HepG2 (cell line): ENCODE data around the gene FRMD5. TPM values are rescaled to one million over a fixed set of nuclear protein-coding genes. Genes with fewer than 3 reads are reported as not detected.

ENCODE experiments used
- ATAC-seq: fragments of 200-7000 bp; cut with Tn5 transposase; 3 replicates; pipeline ENCODE4 v1.9.1; 2020; ENCODE audit warnings: mild to moderate bottlenecking, moderate library complexity
- BruUV-seq: library from RNA; stranded (reverse); fragments of 400-500 nt; replicated peaks from 2 replicates; lab custom pipeline; 2021; lab: Mats Ljungman, UMichigan
- CTCF ChIA-PET: fragments of 300-600 bp; formaldehyde crosslinking; extraction: SDS; loops from one replicate; lab custom pipeline; 2021; ENCODE audit warnings: low total read pairs, inconsistent platforms, low intra/inter-chr PET ratio; lab: Yijun Ruan, JAX
- POLR2A ChIA-PET: fragments of 350-600 bp; sonication (Branson Sonifier 250); formaldehyde crosslinking; loops from one replicate; lab custom pipeline; 2020; ENCODE audit warnings: antibody characterized with exemption, inconsistent platforms; lab: Yijun Ruan, JAX
- DNase-seq: peaks from one replicate; pipeline ENCODE4 v3.0.0-alpha.2; 2015; ENCODE audit warnings: low spot score
- FAIRE-seq: peaks from 3 replicates; lab custom pipeline; 2011; peaks lifted over from hg19 to GRCh38; lab: Jason Lieb, UNC
- H2AFZ ChIP-seq: one replicate; pipeline ENCODE4 v1.6.1; 2011; ENCODE audit warnings: low read length, inconsistent platforms
- H3K27ac ChIP-seq: fragments of 300-600 bp; 3 replicates; pipeline ENCODE4 v1.8.0; 2011; ENCODE audit warnings: mixed run types, mild to moderate bottlenecking, mixed read lengths, low read length, inconsistent platforms; ENCODE audit not compliant: insufficient read depth; ENCODE audit errors: extremely low read length
- H3K27me3 ChIP-seq, 2 experiments: fragments of 200-600 bp in 1 of 2; 2 replicates in 1 of 2; 3 replicates in 1 of 2; pipeline versions ENCODE4 v1.6.0 to v1.8.0; 2011; ENCODE audit warnings: low read length in 2 of 2, mild to moderate bottlenecking in 2 of 2, moderate library complexity in 2 of 2, inconsistent platforms in 1 of 2; ENCODE audit not compliant: insufficient read depth in 2 of 2, control insufficient read depth in 1 of 2
- H3K36me3 ChIP-seq, 2 experiments: fragments of 200-600 bp in 1 of 2; replicated peaks in 1 of 2; 2 replicates in 1 of 2; 3 replicates in 1 of 2; pipeline versions ENCODE4 v1.5.1 to v1.8.0; 2011; ENCODE audit warnings: low read length in 2 of 2, inconsistent platforms in 1 of 2; ENCODE audit not compliant: insufficient read depth in 2 of 2, control insufficient read depth in 1 of 2
- H3K4me1 ChIP-seq: 2 replicates; pipeline ENCODE4 v1.5.1; 2012; ENCODE audit warnings: low read length, inconsistent platforms; ENCODE audit not compliant: insufficient read depth
- H3K4me2 ChIP-seq: 2 replicates; pipeline ENCODE4 v1.6.0; 2011; ENCODE audit warnings: low read depth, low read length, inconsistent platforms
- H3K4me3 ChIP-seq, 3 experiments: fragments of 200-600 bp in 1 of 3; sonication (generic), shearing (Covaris generic) in 1 of 3; replicated peaks in 1 of 3; 2 replicates each; pipeline ENCODE4 v1.5.1; 2011 to 2016; ENCODE audit warnings: low read length in 3 of 3, inconsistent platforms in 2 of 3, low read depth in 2 of 3, mild to moderate bottlenecking in 2 of 3, control low read depth in 1 of 3, mixed read lengths in 1 of 3; ENCODE audit not compliant: insufficient read depth in 1 of 3
- H3K79me2 ChIP-seq: one replicate; pipeline ENCODE4 v1.6.1; 2011; ENCODE audit warnings: low read length, inconsistent platforms; ENCODE audit not compliant: insufficient read depth
- H3K9ac ChIP-seq: 2 replicates; pipeline ENCODE4 v1.6.0; 2011; ENCODE audit warnings: mild to moderate bottlenecking, low read depth, low read length, inconsistent platforms; ENCODE audit not compliant: insufficient read depth
- H3K9me3 ChIP-seq: 2 replicates; pipeline ENCODE4 v1.5.1; 2012; ENCODE audit warnings: mild to moderate bottlenecking, low read length
- H4K20me1 ChIP-seq: 2 replicates; pipeline ENCODE4 v1.6.0; 2011; ENCODE audit warnings: inconsistent platforms, mild to moderate bottlenecking, low read length, moderate library complexity; ENCODE audit not compliant: insufficient read depth
- CAMTA2 ChIP-seq: sonication (generic); formaldehyde crosslinking; IDR thresholded peaks from 2 replicates; pipeline ENCODE4 v1.4.0; 2020; ENCODE audit warnings: mild to moderate bottlenecking, missing genetic modification reagents, borderline replicate concordance
- MTERF4 ChIP-seq: sonication (generic); formaldehyde crosslinking; IDR thresholded peaks from 2 replicates; pipeline ENCODE4 v1.8.0; 2023; ENCODE audit warnings: mild to moderate bottlenecking, missing genetic modification reagents
- PRPF4 ChIP-seq: fragments of 200-400 bp; formaldehyde crosslinking; IDR thresholded peaks from 2 replicates; pipeline ENCODE4 v1.6.1; 2016; ENCODE audit warnings: low read length, low read depth; ENCODE audit not compliant: poor library complexity, severe bottlenecking
- SIN3A ChIP-seq: IDR thresholded peaks from 2 replicates; pipeline ENCODE4 v1.6.1; 2011; ENCODE audit warnings: low read depth, mild to moderate bottlenecking, control low read depth, low read length, borderline replicate concordance
- SRSF4 ChIP-seq: fragments of 200-400 bp; formaldehyde crosslinking; IDR thresholded peaks from one replicate; pipeline ENCODE4 v1.6.1; 2018; ENCODE audit warnings: mild to moderate bottlenecking, low read depth, low read length, moderate library complexity; ENCODE audit not compliant: poor library complexity, severe bottlenecking
- WGBS: methylation state at CpG from one replicate; pipeline ENCODE4 v1.1.6; 2017; ENCODE audit warnings: low lambda C conversion rate; 5-methylcytosine and 5-hydroxymethylcytosine counted together
- in situ Hi-C: cut with HindIII; loops from 2 replicates; pipeline ENCODE4 v1.10.0; 2017; ENCODE audit warnings: low pct_unique_long_range_greater_than_20kb; ENCODE audit not compliant: extremely low pct_ligation_motif_present
- intact Hi-C: fragments of 100-400 bp; cut with micrococcal nuclease; formaldehyde crosslinking; loops from one replicate; pipeline ENCODE4 v1.10.0; 2022; ENCODE audit not compliant: unreplicated experiment
- polyA plus RNA-seq, 8 experiments: library from polyadenylated mRNA; depleted of rRNA in 3 of 8; stranded (reverse) in 7 of 8; unstranded in 1 of 8; fragments of >200 nt; fragmentation: Illumina TruSeq in 4 of 8; extraction: Trizol in 4 of 8; gene quantifications; 2 replicates each; pipeline versions ENCODE4 v1.2.1 to v1.2.3, GENCODE V29; 2011 to 2016; ENCODE audit warnings: low read depth in 4 of 8, missing spikeins in 1 of 8, mixed read lengths in 1 of 8; ENCODE audit not compliant: insufficient read depth in 1 of 8
- total RNA-seq, 5 experiments: library from RNA; depleted of rRNA; stranded (reverse); fragments of >200 nt; fragmentation: Illumina TruSeq; extraction: Trizol; gene quantifications; 2 replicates each; pipeline ENCODE4 v1.2.3, GENCODE V29; 2016; ENCODE audit warnings: low read depth in 1 of 5
- TF ChIP-seq, protein P1 (sequence below): IDR thresholded peaks from 2 replicates; pipeline ENCODE4 v1.6.1; 2016; ENCODE audit warnings: missing genetic modification reagents, missing compliant biosample characterization

FRMD5 gene
- total and polyA plus RNA-seq, 2 of the 13 experiments (the other 11 are each of a cell fraction or from before 2014, with no cell fraction given): 0.93 to 1.5 TPM

DNA sequence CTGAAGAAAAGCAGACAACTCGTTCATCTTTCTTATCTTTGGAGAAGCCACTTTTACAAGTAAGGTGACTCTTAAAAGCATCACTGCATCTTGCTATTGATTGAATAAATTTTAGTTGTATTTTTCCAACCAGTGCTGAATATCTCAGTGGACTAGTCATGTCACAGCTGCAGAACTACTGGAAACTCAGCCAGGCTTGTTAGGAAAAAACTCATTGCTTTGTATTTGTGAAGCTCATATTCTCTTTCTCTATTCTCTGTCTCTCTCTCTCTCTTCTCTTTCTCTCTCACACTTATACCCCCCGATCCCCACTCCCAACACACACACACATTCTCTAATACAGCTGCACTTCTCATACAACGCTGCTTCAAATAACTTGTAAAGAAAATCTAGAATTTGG, 264.0 kb downstream of the FRMD5 start (continued):
- no peak for TF ChIP-seq MTERF4 (CRISPR knock-in tag)
- no peak for TF ChIP-seq SIN3A
- TF ChIP-seq, protein P1, sequence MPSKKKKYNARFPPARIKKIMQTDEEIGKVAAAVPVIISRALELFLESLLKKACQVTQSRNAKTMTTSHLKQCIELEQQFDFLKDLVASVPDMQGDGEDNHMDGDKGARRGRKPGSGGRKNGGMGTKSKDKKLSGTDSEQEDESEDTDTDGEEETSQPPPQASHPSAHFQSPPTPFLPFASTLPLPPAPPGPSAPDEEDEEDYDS (CRISPR knock-in tag): no peak
- no peak for TF ChIP-seq SRSF4

DNA sequence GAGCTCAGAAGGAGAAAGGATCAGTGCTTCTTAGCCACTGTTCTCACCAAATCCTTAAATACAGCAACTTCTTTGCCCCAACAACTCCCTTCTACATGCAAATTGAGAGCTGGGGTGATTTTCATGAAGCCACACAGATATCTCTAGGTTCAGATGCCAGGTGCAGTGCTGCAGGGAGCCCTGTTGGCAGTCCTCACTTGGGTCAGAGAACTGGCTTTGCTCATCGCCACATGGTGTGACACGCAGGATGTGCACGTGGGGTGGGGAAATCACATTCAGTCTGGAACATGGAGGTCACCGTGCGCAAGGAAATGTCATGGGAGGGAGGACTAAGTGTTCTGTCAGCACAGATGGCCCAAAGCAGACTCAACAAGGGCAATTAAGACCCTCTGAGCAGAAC, 264.5 kb downstream of the FRMD5 start:
- ChIA-PET POLR2A (no interaction called here), CTCF (no interaction called here)
- Histone ChIP-seq H3K9me3 (no peaks in the 10 kb centered on the region), H3K4me2 (no peak overlapping the region), H3K9ac (no peak overlapping the region), H3K27me3 (peaks cover 0 to 10% of the 10 kb centered on the region in 2 experiments; a peak in 2 of 5 replicates), H2AFZ (no peak overlapping the region), H3K27ac (no peak overlapping the region), H3K36me3 (no peaks in the 10 kb centered on the region), H3K79me2 (no peaks in the 10 kb centered on the region), H3K4me1 (no peaks in the 10 kb centered on the region), H3K4me3 (no peak overlapping the region), H4K20me1 (no peaks in the 10 kb centered on the region)
- DNase-seq (no peak), FAIRE-seq (no peak), ATAC-seq (no peak)
- TF ChIP-seq PRPF4 (no peak), CAMTA2 (CRISPR knock-in tag) (no peak)
- in situ Hi-C loops: no loop called here
- 71% methylated on average over 5 of the region's 5 CpGs for WGBS
- no TSS peak for BruUV-seq
- intact Hi-C loops: no loop called here
